Neural cell (in vitro differentiated cells): ENCODE results near the gene LAMP1. TPM values are rescaled to one million over a fixed set of nuclear protein-coding genes. Genes with fewer than 3 reads are reported as not detected.
"Not testable (repeated sequence)": the region's sequence is repeated elsewhere in the genome, so short reads cannot be mapped to it uniquely, and the experiment has no call there.

Source experiments
- H2AFZ ChIP-seq: fragments of 200-600, 300-800 bp; sonication (generic), shearing (Covaris generic); 2 replicates; pipeline ENCODE4 v1.6.0; 2014; ENCODE audit warnings: low read depth, mild to moderate bottlenecking, antibody characterized with exemption, low read length, moderate library complexity
- H3F3A ChIP-seq: fragments of 200-600 bp; shearing (Covaris generic); 2 replicates; pipeline ENCODE4 v1.6.1; 2016; ENCODE audit warnings: mild to moderate bottlenecking, moderate library complexity, mixed read lengths, antibody characterized with exemption, low read length; ENCODE audit not compliant: insufficient read depth, poor library complexity, severe bottlenecking
- H3K27ac ChIP-seq: fragments of 200-600, 300-800 bp; sonication (generic), shearing (Covaris generic); 2 replicates; pipeline ENCODE4 v1.5.1; 2014; ENCODE audit warnings: mild to moderate bottlenecking, low read length, moderate library complexity
- H3K27me3 ChIP-seq: fragments of 300-800, 200-600 bp; sonication (generic), shearing (Covaris generic); 2 replicates; pipeline ENCODE4 v1.6.0; 2014; ENCODE audit warnings: mild to moderate bottlenecking, low read depth, low read length, moderate library complexity; ENCODE audit not compliant: insufficient read depth
- H3K36me3 ChIP-seq: fragments of 300-800, 200-600 bp; sonication (generic), shearing (Covaris generic); 2 replicates; pipeline ENCODE4 v1.5.1; 2014; ENCODE audit warnings: mild to moderate bottlenecking, antibody characterized with exemption, low read length, moderate library complexity; ENCODE audit not compliant: insufficient read depth
- H3K4me2 ChIP-seq: fragments of 300-800, 200-600 bp; sonication (generic), shearing (Covaris generic); 2 replicates; pipeline ENCODE4 v1.6.0; 2014; ENCODE audit warnings: mild to moderate bottlenecking, low read length
- H3K4me3 ChIP-seq: fragments of 300-800, 200-600 bp; sonication (generic), shearing (Covaris generic); 2 replicates; pipeline ENCODE4 v1.5.1; 2014; ENCODE audit warnings: mild to moderate bottlenecking, low read length, moderate library complexity
- H3K79me2 ChIP-seq: fragments of 200-600 bp; shearing (Covaris generic); replicated peaks from 2 replicates; pipeline ENCODE4 v1.6.0; 2014; ENCODE audit warnings: mild to moderate bottlenecking, low read length, moderate library complexity; ENCODE audit not compliant: insufficient read depth
- H3K9ac ChIP-seq: fragments of 300-800, 200-600 bp; sonication (generic), shearing (Covaris generic); 2 replicates; pipeline ENCODE4 v1.6.1; 2016; ENCODE audit warnings: mild to moderate bottlenecking, low read length, mixed read lengths
- H3K9me2 ChIP-seq: fragments of 200-600 bp; shearing (Covaris generic); 2 replicates; pipeline ENCODE4 v1.6.1; 2016; ENCODE audit warnings: mild to moderate bottlenecking, low read length, mixed read lengths; ENCODE audit not compliant: insufficient read depth
- H3K9me3 ChIP-seq: fragments of 200-600, 300-800 bp; sonication (generic), shearing (Covaris generic); 2 replicates; pipeline ENCODE4 v1.6.1; 2016; ENCODE audit warnings: mild to moderate bottlenecking, mixed run types, low read length, moderate library complexity, mixed read lengths
- H4K20me1 ChIP-seq: fragments of 200-600 bp; shearing (Covaris generic); 2 replicates; pipeline ENCODE4 v1.6.1; 2016; ENCODE audit warnings: mild to moderate bottlenecking, mixed run types; ENCODE audit not compliant: insufficient read depth
- EP300 ChIP-seq: fragments of 450-650 bp; conservative IDR thresholded peaks from 2 replicates; pipeline ENCODE4 v1.6.1; 2014; ENCODE audit warnings: antibody characterized with exemption, mild to moderate bottlenecking, moderate library complexity; ENCODE audit not compliant: poor library complexity, severe bottlenecking
- EZH2 ChIP-seq: fragments of 200-600, 300-800 bp; shearing (Covaris generic), sonication (generic); IDR thresholded peaks from 2 replicates; pipeline ENCODE4 v1.6.1; 2014; ENCODE audit warnings: antibody characterized with exemption, low read length, borderline replicate concordance, mild to moderate bottlenecking; ENCODE audit not compliant: insufficient read depth, poor library complexity, severe bottlenecking
- MXI1 ChIP-seq: fragments of 450-650 bp; conservative IDR thresholded peaks from 2 replicates; pipeline ENCODE4 v1.6.1; 2014; ENCODE audit warnings: antibody characterized with exemption, mild to moderate bottlenecking; ENCODE audit not compliant: poor library complexity, severe bottlenecking
- POLR2AphosphoS5 ChIP-seq: IDR thresholded peaks from 2 replicates; pipeline ENCODE4 v1.6.1; 2012
- RAD21 ChIP-seq: fragments of 450-650 bp; conservative IDR thresholded peaks from 2 replicates; pipeline ENCODE4 v1.6.1; 2014; ENCODE audit warnings: antibody characterized with exemption, mild to moderate bottlenecking, moderate library complexity
- SMC3 ChIP-seq: fragments of 450-650 bp; conservative IDR thresholded peaks from 2 replicates; pipeline ENCODE4 v1.6.1; 2014; ENCODE audit warnings: antibody characterized with exemption, mild to moderate bottlenecking, moderate library complexity; ENCODE audit not compliant: poor library complexity
- TAF1 ChIP-seq: IDR thresholded peaks from 2 replicates; pipeline ENCODE4 v1.6.1; 2012; ENCODE audit warnings: low read depth
- polyA plus RNA-seq: library from polyadenylated mRNA; depleted of rRNA; stranded (reverse); fragments of >200 nt; gene quantifications from 2 replicates; pipeline ENCODE4 v1.2.3, GENCODE V29; 2014
- TF ChIP-seq, protein P1 (sequence below): IDR thresholded peaks from 2 replicates; pipeline ENCODE4 v1.6.1; 2012; ENCODE audit warnings: borderline replicate concordance
- TF ChIP-seq, protein P2 (sequence below): fragments of 450-650 bp; IDR thresholded peaks from 2 replicates; pipeline ENCODE4 v1.5.1; 2014; ENCODE audit warnings: antibody characterized with exemption, mild to moderate bottlenecking, moderate library complexity; ENCODE audit not compliant: poor library complexity, severe bottlenecking

The LAMP1 gene
- polyA plus RNA-seq, 1 donor from 2014 or later = 69.7 TPM

DNA sequence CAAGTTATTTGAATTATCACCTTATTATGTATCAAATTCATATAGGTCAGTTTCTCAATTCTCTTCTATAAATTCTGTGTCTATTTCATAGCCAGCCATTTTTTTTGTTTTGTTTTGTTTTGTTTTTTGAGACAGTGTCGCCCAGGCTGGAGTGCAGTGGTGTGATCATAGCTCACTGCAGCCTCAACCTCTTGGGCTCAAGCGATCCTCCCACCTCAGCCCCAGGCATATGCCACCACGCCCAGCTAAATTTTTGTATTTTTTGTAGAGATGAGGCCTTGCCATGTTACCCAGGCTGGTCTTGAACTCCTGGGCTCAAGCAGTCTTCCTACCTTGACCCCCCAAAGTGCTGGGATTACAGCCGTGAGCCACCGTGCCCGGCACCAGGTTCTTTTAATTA, 39.1 kb upstream of the LAMP1 start:
- not testable (repeated sequence) for H3K79me2 ChIP-seq, H3K9me3 ChIP-seq, H2AFZ ChIP-seq, H3K9ac ChIP-seq, H3K27ac ChIP-seq, H3K4me2 ChIP-seq, H4K20me1 ChIP-seq, H3K27me3 ChIP-seq, H3F3A ChIP-seq, H3K9me2 ChIP-seq, H3K36me3 ChIP-seq, H3K4me3 ChIP-seq

DNA sequence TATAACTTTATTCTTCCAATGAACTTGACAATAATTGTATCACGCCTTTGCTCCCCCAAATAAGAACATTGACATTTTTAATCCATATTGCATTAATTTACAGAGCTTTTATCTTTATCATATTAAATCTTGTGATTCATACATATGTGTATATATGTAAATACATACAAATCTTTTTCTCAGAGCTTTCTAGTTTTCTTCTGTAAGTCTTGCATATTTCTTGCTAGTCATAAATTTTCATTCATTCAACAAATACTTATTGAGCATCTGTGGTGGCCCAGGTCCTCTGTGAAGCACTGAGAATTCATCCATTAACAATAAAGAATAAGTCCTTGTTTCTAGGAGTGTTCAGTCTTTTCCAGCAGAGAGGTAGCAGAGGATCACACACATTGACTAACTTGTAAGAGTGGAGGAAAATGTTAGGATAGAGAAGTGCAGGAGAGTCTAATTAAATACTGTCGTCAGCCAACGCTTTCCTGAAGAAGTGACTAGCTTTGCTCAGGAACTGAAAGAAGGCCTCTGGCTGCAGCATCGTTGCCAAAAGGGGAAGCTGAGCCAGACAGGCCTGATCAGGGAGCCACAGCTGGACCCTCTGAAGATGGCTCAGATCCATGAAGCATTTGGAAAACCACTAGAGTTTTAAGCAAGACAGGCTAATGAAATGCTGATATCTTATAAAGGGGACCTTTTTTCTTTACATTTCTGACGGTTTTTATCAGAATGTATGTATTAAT, 38.6 kb upstream of the LAMP1 start:
- Histone ChIP-seq H3K4me2 (no peak overlapping the region), H3F3A (no peaks in the 10 kb centered on the region), H3K79me2 (no peaks in the 10 kb centered on the region), H3K27ac (no peak overlapping the region), H4K20me1 (no peaks in the 10 kb centered on the region), H3K9ac (no peak overlapping the region), H2AFZ (no peak overlapping the region), H3K4me3 (no peak overlapping the region), H3K9me3 (no peaks in the 10 kb centered on the region), H3K27me3 (no peaks in the 10 kb centered on the region), H3K9me2 (no peaks in the 10 kb centered on the region), H3K36me3 (peaks cover 6% of the 10 kb centered on the region)
- TF ChIP-seq, protein P1, sequence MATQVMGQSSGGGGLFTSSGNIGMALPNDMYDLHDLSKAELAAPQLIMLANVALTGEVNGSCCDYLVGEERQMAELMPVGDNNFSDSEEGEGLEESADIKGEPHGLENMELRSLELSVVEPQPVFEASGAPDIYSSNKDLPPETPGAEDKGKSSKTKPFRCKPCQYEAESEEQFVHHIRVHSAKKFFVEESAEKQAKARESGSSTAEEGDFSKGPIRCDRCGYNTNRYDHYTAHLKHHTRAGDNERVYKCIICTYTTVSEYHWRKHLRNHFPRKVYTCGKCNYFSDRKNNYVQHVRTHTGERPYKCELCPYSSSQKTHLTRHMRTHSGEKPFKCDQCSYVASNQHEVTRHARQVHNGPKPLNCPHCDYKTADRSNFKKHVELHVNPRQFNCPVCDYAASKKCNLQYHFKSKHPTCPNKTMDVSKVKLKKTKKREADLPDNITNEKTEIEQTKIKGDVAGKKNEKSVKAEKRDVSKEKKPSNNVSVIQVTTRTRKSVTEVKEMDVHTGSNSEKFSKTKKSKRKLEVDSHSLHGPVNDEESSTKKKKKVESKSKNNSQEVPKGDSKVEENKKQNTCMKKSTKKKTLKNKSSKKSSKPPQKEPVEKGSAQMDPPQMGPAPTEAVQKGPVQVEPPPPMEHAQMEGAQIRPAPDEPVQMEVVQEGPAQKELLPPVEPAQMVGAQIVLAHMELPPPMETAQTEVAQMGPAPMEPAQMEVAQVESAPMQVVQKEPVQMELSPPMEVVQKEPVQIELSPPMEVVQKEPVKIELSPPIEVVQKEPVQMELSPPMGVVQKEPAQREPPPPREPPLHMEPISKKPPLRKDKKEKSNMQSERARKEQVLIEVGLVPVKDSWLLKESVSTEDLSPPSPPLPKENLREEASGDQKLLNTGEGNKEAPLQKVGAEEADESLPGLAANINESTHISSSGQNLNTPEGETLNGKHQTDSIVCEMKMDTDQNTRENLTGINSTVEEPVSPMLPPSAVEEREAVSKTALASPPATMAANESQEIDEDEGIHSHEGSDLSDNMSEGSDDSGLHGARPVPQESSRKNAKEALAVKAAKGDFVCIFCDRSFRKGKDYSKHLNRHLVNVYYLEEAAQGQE = no peak
- TF ChIP-seq, protein P2, sequence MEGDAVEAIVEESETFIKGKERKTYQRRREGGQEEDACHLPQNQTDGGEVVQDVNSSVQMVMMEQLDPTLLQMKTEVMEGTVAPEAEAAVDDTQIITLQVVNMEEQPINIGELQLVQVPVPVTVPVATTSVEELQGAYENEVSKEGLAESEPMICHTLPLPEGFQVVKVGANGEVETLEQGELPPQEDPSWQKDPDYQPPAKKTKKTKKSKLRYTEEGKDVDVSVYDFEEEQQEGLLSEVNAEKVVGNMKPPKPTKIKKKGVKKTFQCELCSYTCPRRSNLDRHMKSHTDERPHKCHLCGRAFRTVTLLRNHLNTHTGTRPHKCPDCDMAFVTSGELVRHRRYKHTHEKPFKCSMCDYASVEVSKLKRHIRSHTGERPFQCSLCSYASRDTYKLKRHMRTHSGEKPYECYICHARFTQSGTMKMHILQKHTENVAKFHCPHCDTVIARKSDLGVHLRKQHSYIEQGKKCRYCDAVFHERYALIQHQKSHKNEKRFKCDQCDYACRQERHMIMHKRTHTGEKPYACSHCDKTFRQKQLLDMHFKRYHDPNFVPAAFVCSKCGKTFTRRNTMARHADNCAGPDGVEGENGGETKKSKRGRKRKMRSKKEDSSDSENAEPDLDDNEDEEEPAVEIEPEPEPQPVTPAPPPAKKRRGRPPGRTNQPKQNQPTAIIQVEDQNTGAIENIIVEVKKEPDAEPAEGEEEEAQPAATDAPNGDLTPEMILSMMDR = no peak
- TF ChIP-seq TAF1 (no peak), SMC3 (no peak), EP300 (no peak)

DNA sequence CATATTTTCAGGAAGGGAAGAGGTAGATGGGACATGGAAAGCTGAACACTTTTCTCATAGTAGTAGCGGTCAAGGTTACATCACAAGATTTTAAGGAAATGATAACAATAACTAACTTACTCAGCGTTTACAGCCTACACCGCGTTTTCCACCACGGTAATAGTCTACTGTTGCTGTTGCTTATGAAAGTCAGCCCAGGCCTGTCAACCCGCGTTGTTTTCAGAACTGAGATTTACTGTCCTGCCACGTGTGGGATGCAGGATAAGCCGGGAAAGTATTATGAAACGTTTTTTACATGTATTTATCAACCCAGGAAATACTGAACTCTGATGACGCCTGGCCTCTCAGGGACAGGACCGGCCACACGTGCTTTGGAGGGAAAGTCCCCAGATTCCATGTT, 36.0 kb upstream of the LAMP1 start:
- TF ChIP-seq, protein P1 = no peak
- no peak for TF ChIP-seq MXI1
- TF ChIP-seq POLR2AphosphoS5 = no peak
- no peak for TF ChIP-seq TAF1
- TF ChIP-seq, protein P2 = no peak
- no peak for TF ChIP-seq EZH2
- no peak for TF ChIP-seq EP300
- TF ChIP-seq RAD21 = no peak
- no peak for TF ChIP-seq SMC3
- Histone ChIP-seq H2AFZ (no peak overlapping the region), H3K9me3 (no peaks in the 10 kb centered on the region), H3K9me2 (no peaks in the 10 kb centered on the region), H3K27ac (no peak overlapping the region), H3K79me2 (no peaks in the 10 kb centered on the region), H3K27me3 (no peaks in the 10 kb centered on the region), H3K4me3 (no peak overlapping the region), H4K20me1 (no peaks in the 10 kb centered on the region), H3K9ac (no peak overlapping the region), H3K4me2 (no peak overlapping the region), H3K36me3 (peaks cover 6% of the 10 kb centered on the region), H3F3A (no peaks in the 10 kb centered on the region)
